Suppressor macrophage (primary cell): ENCODE measurements around the gene TERC.

Experiments
- DNase-seq, 4 experiments: peaks; one replicate each; pipeline ENCODE4 v3.0.0-alpha.2; 2020 to 2022
- total RNA-seq, 17 experiments: gene quantifications; one replicate each; lab custom pipeline; 2026; ENCODE audit warnings: mixed read lengths in 6 of 17, inconsistent platforms in 3 of 17; lab: John Stamatoyannopoulos, UW

The TERC gene
- 0 to 0.22 (median 0) reads per million in 17 experiments for total RNA-seq

DNA sequence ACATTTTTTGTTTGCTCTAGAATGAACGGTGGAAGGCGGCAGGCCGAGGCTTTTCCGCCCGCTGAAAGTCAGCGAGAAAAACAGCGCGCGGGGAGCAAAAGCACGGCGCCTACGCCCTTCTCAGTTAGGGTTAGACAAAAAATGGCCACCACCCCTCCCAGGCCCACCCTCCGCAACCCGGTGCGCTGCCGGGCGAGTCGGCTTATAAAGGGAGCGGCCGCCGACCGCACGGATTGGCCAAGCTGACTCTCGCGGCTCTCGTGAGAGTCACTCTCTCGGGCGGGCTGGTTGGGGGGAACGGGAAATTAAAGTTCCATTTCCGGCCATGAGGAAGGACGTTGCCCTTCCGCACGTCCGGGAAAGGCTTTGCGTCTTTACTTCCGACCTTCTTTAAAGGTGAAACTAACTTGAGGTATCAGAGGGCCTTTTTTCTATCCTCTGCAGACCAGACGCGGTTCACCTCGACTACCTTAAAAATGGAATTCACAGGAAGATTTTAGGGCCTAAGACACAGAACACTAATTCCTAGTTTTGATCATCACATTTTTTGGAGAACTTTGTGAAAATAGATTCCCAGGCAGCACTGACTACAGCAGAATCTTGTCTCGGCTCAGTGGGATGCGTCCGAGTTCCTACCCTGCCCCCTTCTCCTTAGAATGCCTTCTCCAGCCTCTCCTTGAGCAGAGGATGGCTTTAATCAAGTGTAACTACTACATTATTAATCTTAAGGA is at the start of gene TERC:
Gene TERC (minus strand): TSS at position 179 of the 731 bp plus-strand sequence.
- peak; percentile 87 to 92 (median 92) for DNase-seq

DNA sequence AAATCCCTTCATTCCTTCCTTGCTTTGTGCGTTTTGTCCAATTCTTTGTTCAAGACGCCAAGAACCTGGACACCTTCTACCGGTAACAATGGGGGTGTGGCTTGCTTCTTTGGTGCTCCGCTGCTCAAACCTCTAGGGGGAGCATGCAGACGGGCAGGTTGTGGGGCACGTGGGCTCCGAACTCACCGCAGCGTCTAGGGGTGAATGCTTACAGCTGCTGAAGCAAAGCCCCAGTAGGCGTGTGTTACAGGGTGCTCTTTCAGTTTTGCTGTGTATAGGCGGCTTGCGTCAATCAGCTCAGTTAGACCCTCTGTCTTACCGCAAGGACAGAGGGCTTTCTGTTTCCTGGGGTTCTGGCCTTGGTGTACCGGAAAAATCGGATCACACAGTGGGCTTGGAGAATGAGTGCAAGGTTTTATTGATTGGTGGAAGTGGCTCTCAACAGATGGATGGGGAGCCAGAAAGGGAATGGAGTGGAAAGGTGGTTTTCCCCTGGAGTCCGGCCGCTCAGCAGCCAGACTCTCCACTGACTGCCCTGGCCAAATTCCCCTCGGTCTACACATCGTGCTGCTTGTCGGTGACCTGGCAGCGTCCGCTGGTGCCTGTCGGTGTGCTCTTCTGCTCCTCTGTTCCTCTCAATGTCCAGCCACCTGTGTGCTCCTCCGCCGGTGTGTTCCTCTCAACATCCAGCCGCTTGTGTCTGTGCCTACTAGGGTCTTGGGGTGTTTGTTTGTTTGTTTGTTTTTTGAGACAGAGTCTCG is 49.1 kb upstream of the TERC start:
- peak; percentile 30 to 69 (median 50) for DNase-seq

DNA sequence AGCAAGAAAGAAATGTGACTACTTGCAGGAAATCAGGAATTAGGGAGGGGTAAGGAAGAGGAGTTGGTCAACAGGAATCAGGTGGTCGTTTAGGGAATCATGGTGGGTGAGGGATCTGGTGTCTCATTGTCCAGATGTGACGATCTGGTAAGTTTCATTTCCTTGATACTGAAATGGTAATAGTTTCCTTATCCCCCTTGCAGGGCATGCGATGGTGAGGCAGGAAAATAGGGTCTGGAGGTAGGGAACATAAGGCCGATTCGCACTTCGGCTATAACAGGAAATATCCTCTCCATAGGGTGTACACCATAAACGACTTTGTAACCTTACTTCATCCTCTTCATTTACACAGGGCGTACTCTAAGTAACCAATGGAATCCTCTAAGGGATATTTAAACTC is 48.4 kb upstream of the TERC start:
- DNase-seq: peak in 2 of 4 experiments; percentile 4 to 10

DNA sequence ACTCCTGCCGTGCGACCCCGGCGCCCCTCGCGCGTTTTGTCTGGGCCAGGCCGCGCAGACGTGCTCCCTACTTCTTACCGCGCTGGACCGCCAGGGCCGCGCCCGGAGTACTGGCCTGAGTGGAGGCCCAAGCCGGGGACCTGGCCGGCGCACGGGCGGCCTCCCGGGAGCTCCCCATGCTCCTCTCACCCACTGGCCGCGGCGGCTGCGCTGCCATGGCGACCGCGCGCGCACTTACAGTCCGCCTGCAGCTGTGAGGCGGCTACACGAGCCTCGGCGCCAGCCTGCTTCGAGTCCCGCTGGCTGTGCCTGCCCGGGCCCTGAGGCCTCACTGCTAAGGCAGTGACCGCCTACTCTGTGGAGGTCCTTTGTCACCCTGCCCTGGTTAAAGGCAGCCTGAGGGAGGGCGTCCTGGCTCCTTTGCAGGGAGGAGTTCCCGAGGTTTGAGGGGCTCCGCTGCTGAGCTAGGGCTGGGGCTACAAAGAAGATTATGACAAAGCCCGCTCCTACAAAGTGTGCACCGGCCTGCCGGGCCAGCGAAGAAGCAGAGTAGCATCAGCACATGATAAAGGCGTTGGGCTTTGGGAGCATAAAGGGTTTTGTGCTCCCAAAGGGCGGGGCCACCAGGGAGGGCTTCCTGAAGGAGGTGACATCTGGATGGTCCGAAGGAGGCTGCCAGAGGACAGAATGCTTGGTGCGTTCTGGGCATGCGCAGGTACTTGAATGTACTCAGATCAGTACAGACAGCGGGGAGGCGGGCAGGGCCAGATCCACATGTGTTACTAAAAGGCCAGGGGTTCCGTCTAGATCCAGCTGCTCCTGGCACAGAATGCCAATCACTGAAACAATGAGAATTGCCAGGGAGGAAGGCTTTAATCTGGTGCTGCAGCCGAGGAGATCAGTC is 47.7 kb upstream of the TERC start, which contains the start of the genes LRRC34 and LRRIQ4:
Gene LRRC34 (minus strand): TSS at position 573 of the 904 bp plus-strand sequence. CDS start 356 bp downstream, at position 217.
Gene LRRIQ4 (plus strand): TSS at position 539 of the 904 bp plus-strand sequence. CDS start 9,052 bp downstream, outside the sequence.
- DNase-seq: peak; percentile 63 to 82 (median 74)

DNA sequence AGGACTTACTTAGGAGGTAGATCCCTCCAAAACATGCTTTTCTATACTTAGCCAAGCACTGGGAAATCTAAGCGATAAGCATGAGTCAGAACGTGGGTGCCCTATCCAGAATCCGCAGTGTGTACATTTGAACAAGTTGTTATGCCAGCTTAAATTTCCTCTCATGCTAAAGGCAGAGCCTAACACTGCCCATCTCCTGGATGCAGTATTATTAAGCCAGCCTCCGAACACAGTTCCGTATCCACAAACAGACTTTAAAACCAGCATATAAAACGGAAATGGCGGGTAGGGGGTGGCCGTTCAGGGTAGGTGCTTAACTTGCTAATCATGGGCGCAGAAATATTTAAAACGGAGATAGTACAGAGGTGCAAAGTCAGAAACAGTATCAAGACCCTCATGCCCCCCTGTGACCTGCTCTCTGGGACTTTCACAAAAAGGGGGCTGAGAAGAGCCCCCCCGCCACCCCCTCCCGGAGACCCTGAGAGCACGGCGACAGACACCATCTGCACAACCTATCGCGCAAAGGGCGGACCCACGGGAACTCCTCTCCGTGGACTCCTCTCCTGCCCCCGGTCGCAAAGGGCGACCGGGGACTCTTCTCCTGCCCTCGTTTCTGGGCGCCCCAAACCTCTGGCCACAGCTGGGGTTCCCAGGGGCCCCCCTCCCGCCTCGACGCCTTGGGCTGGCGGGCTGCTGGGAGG is 46.9 kb upstream of the TERC start:
- peak in 2 of 4 experiments; percentile 17 to 34 for DNase-seq

DNA sequence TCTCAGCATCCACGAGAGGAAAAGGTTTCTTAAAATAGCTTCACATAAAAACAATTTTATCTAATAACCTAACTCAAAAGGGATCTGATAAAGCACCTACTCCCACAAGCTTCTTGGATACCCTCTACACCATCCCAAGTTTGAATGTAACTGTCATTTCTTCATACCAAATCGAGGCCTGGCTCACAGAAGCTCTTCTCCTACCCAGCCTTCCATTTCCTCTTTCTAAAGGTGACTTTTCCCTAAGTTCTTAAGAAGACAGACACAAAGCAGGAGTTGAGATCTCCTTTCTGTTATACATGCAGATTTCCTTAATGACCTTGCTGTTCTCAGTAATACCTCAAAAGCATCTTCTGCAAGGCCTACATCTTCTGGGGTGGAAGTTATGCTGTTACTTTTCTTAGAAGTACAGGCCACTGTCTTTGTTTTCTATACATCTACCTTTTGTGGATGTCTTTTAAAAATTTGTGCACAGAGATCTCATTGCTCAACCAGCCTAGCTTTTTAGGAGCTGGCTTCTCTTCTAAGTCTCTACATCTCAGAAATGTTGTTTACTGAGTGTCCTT is 44.5 kb upstream of the TERC start:
- peak in 1 of 4 experiments; percentile 11 for DNase-seq

DNA sequence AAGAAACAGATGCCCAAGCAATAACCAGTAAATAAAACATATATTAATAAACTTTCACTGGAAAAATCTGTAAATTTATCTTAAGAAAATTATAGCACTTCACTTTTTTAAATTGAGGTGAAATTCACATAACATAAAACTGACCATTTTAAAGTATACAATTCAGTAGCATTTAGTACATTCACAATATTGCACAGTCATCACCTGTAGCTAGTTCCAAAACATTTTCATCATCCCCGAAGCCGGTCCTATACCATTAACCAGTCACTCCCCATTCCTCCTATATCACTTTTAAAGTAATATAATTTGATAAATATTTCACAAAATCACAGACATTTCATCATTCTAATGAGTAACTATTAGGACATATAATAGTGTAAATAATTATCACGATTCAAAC is 39.8 kb upstream of the TERC start:
- DNase-seq: no peak

DNA sequence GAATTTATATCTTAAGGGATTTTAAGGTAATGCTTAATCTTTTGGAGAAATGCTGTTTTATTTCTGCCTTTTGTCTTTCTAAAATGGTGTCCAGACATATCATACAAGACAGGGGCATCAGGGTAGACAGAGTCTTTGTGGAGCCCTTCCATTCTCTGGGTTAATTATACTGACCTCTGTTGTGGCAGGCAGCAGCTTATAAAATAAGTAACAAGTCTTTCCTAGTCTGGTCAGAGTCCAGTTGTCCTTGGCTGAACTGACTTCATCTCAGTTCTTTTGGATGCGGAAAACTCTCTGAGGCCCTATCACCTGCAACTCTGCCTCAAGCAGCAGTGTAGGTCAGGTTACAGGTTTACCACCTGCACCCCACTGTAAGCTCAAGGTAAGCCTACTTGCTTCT is 27.5 kb upstream of the TERC start:
- DNase-seq: no peak

DNA sequence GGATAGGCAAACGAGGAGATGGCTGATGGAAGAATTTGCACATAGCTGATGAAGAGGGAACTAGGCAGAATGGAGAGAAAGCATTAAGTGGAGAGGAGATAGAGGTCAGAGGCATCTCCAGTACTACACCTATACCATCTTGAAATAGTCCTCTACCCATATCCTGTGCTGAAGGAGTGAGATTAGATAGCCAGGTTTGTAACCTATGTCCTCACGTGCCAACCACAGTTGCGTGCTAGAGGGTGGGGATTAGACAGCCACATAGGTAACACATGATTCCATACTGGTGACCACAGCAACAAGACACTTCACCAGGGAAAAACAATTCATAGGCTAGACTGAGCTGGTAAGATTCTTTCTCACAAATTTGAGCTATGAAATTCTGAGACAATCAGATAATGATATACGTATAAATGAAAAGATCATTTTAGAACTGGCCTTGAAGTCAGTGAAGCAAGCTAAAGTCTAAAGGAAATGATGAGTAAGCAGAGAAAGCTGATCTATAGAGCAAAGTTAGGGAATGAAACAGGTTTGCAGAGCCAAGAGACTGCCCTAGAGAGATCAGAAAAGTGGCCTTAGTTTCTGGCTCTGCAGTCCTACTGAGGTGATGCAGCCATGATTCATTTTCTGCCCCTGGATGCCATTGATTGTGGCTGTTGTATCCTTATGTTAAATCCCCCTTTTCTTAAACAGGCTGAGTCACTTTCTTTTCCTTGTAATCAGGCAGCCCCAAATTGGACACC is 26.0 kb upstream of the TERC start:
- DNase-seq: no peak

DNA sequence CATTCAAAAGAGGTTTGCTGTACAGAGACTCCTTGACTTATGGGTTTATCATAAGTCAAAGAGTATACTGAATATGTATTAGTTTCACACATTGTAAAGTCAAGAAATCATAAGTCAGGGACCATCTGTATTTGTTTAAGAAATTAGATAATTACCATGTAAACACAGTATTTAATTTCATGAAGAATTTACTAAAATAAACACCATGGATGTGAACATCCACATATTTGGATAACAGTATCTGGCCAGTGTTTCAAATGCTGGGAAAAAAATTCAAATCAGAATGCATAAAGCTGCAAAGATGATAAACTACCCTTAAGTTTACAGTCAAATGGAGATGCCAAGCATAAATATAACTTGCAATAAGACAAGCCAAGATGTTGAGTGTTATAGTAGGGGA is 25.4 kb upstream of the TERC start:
- no peak for DNase-seq

DNA sequence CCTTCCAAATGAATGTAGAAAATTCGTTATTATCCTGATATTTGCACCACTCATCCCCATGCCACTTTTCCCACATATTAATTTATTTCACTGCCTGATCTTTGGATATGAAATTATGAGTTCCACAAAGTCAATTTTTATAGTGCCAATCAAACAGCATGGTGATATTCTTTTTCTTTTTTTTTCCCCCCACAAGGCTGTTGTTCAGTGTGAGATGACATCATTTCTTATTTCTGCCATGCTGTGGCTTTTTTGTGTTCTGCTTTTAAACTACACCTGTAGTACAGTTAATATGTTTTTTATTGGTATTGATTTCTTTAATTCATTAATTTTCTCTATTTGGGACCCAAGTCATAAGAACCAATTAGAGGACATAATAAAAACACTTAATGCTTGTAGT is 22.9 kb upstream of the TERC start:
- DNase-seq: no peak

DNA sequence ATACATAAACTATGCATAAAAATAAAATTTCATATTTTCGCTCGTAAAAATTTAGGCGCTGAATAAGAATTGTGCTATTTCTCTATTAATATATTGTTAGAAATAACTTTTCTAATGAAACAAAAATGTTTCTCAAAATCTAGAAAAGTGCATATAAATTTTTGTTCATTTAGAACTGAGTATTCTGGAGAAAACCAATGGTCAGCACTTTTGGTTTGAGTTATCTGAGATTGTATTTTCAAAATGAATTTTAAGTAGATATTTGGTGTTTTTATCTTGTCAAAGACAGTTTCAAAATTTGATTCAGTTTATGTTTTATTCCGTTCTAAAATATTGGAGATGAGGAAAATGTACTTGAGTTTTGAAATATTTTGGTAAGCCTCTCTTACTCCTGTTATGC is 22.3 kb upstream of the TERC start:
- DNase-seq: no peak

DNA sequence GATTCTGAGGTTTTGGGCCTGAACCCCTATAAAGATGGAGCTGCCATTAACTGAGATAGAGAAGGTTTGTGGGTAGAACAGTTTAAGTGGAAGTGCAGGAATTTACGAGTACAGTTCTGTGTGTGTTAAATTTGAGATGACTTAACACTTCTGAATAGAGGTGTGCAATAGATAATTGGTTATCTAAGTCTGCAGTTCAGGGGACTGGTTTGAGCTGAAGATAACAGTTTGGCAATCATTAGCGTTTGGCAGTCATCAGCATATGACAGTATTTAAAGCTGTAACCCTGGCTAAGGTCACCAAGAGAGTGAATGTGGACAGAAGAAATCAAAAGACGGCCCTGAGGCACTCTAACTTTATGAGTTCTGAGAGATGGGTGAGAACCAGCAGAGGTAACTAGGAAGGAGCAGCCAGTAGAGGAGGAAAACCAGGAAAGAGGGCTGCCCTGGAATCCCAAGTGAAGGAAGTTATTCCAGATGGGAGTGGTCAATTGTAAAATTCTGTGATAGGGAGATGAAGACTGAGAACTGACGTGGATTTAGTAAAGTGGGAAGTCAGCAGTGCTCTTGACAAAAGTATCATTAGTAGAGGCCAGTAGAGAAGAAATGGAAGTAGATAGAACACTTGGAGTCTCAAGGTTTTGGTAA is 16.5 kb upstream of the TERC start:
- no peak for DNase-seq

DNA sequence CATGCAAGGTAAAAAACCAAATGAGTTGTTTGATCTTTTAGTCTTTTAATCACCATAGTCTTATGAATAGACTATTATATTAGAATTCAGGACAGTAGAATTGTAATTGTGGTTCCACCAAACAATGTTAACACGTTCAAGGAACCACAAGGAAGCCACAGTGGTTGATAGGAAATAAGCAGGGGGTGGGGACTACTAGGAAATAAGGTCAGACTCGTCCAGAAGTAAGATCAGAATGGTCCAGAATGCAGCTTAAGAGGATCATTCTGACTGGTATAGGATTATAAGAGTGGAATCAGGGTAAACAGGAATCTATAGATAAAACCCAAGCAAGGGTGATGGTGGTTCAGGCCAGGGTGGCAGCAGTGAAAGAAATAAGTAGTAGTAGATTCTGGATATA is 15.9 kb upstream of the TERC start:
- DNase-seq: no peak

DNA sequence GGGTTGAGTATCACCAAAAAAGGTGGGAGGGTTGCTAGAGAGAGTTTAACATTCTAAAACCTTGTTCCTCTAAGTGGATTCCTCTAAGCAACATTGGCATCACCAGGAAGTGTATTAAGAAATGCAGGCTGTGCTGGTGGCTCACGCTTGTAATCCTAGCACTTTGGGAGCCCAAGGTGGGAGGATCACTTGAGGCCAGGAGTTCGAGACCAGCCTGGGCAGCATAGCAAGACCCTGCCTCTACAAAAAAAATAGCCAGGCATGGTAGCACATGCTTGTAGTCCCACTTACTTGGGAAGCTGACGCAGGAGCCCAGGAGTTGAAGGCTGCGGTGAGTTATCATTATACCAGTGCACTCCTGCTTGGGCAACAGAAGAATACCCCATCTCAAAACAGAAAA is 13.0 kb upstream of the TERC start:
- DNase-seq: no peak

DNA sequence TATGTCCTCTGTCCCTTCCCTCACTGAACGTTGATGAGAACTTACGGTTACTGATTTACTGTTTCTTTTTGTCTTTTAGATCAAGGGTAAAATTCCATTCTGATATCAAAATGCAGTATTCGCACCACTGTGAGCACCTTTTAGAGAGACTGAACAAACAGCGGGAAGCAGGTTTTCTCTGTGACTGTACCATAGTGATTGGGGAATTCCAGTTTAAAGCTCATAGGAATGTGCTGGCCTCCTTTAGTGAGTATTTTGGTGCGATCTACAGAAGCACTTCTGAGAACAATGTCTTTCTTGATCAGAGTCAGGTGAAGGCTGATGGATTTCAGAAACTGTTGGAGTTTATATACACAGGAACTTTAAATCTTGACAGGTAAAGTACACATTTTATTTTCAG is 9.3 kb upstream of the TERC start:
- DNase-seq: no peak

DNA sequence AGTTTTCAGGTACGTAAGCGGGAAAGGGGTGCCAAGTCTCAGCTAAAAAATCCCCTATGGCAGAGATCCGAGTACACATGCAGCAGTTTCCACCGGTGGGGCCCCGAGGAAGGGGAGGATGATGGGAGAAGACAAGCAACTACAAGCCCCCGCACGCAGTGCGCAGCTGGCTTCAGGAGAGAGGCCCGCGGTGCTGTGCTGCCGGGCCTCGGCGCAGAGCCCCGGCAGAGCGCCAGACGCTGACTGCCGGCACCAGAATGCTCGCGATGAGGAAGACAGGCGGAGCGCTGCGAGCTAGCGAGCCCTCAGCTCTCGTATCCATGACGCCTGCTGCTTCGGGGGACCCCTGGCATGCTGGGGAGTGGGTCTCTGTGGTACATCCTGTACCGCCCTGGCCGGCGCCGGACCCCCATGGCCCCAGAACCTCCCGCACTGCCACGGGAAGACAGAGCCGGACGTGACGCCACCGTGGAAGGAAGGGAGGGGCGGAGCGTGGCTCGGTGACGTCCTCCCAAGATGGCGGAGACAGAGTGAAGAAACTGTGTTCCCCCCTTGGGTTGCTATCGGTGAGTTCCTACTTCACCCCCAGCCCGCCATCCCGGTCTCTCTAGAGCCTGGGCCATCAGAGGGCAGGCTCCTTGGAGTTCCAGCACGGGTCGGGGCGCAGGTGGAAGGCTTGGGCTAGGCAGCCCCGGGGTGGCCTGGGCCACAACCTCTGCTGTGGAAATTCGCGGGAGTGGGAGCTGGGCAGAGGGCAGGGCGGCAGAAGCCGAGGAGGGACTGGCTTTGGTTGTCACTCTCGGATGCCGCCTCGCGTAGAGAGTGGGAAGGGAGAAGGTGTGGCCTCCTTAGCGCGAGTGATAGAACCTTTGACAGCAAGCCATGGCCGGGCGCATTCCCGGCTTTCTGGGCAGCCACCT is 8.3 kb upstream of the TERC start, which contains the start of gene MYNN:
Gene MYNN (plus strand): TSS at position 500 of the 920 bp plus-strand sequence. CDS start 900 bp downstream, outside the sequence.
- peak; percentile 93 to 96 (median 95) for DNase-seq

DNA sequence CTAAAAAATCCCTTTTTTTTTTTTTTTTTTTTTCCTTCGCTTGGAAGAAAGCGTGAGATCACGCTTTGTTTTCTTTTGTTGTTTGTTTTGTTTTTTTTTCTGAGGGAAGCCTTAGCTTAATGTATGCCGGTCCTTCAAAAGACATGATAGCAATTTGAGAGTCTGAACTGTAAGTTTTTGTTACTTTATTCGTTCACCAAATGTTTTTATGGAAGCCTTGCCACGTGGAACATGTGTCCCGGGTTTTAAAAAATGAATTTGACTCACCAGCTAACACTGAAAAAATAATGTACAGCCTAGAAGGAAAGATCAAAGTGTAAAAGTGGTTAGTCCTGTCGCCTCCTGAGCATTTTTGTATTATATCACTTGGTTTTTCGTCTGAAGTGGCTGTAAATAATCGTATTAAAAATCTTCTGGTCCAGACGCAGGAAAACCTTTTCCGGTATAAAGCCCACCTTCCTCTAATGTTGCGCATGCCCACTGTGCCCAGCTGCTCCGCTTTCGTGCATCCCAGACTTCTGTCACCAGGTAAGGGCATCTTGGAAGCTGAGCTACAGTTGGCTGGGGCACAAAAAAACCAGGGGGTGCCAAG is 7.5 kb upstream of the TERC start:
- DNase-seq: peak; percentile 65 to 82 (median 77)
